Fibroblast of lung (primary cell): Measurements from ENCODE around the gene PET117. TPM values are rescaled to one million over a fixed set of nuclear protein-coding genes. Genes with fewer than 3 reads are reported as not detected.
"Not testable (repeated sequence)": the region's sequence is repeated elsewhere in the genome, so short reads cannot be mapped to it uniquely, and the experiment has no call there.

Experiments
- DNase-seq, 2 donors: peaks; one replicate each; pipeline versions ENCODE4 v3.0.0 to v3.0.0-alpha.2; 2010; ENCODE audit warnings: low read depth in 2 of 2
- H2AFZ ChIP-seq: 2 replicates; pipeline ENCODE4 v1.5.1; 2012; ENCODE audit warnings: low read length, control low read depth, inconsistent platforms
- H3K27ac ChIP-seq: 2 replicates; pipeline ENCODE4 v1.5.1; 2011; ENCODE audit warnings: low read length, control low read depth; ENCODE audit not compliant: insufficient read depth
- H3K27me3 ChIP-seq: 2 replicates; pipeline ENCODE4 v1.5.1; 2011; ENCODE audit warnings: mild to moderate bottlenecking, low read length; ENCODE audit not compliant: control insufficient read depth, insufficient read depth
- H3K36me3 ChIP-seq: 2 replicates; pipeline ENCODE4 v1.5.1; 2011; ENCODE audit warnings: low read length; ENCODE audit not compliant: control insufficient read depth, insufficient read depth
- H3K4me1 ChIP-seq: 2 replicates; pipeline ENCODE4 v1.5.1; 2011; ENCODE audit warnings: low read length; ENCODE audit not compliant: control insufficient read depth, insufficient read depth; ENCODE audit errors: extremely low read depth
- H3K4me2 ChIP-seq: 2 replicates; pipeline ENCODE4 v1.5.1; 2011; ENCODE audit warnings: low read length, control low read depth; ENCODE audit not compliant: insufficient read depth; ENCODE audit errors: extremely low read depth
- H3K4me3 ChIP-seq, 4 experiments: fragments of 200-600 bp in 1 of 4; sonication (generic) in 1 of 4; replicated peaks in 1 of 4; 2 replicates each; pipeline ENCODE4 v1.5.1; 2011 to 2016; ENCODE audit warnings: low read length in 4 of 4, low read depth in 3 of 4, mild to moderate bottlenecking in 3 of 4, control low read depth in 2 of 4, inconsistent platforms in 1 of 4, mixed read lengths in 1 of 4; ENCODE audit not compliant: insufficient read depth in 1 of 4; ENCODE audit errors: control extremely low read depth in 1 of 4
- H3K79me2 ChIP-seq: 2 replicates; pipeline ENCODE4 v1.5.1; 2012; ENCODE audit warnings: mild to moderate bottlenecking, low read length, inconsistent platforms; ENCODE audit not compliant: control insufficient read depth, insufficient read depth
- H3K9ac ChIP-seq: 2 replicates; pipeline ENCODE4 v1.5.1; 2011; ENCODE audit warnings: mild to moderate bottlenecking, low read length, control low read depth; ENCODE audit not compliant: insufficient read depth
- H3K9me3 ChIP-seq: 2 replicates; pipeline ENCODE4 v1.5.1; 2012; ENCODE audit warnings: low read depth, low read length; ENCODE audit not compliant: control insufficient read depth, insufficient read depth
- H4K20me1 ChIP-seq: 2 replicates; pipeline ENCODE4 v1.5.1; 2011; ENCODE audit warnings: low read length; ENCODE audit not compliant: control insufficient read depth, insufficient read depth; ENCODE audit errors: extremely low read depth
- CTCF ChIP-seq, 2 donors: IDR thresholded peaks in 1 of 2; conservative IDR thresholded peaks in 1 of 2; 1 replicate in 1 of 2; 2 replicates in 1 of 2; pipeline ENCODE4 v1.5.1; 2011 to 2012; ENCODE audit warnings: low read length in 2 of 2, control low read depth in 1 of 2, inconsistent platforms in 1 of 2, low read depth in 1 of 2, mild to moderate bottlenecking in 1 of 2
- EZH2 ChIP-seq: IDR thresholded peaks from 2 replicates; pipeline ENCODE4 v1.5.1; 2012; ENCODE audit warnings: low read length, control low read depth, mild to moderate bottlenecking; ENCODE audit errors: missing control alignments
- polyA plus RNA-seq, 2 donors: library from polyadenylated mRNA; depleted of rRNA in 1 of 2; stranded (reverse) in 1 of 2; unstranded in 1 of 2; fragments of >200 nt; gene quantifications; 2 replicates each; pipeline ENCODE4 v1.2.1, GENCODE V29; 2011 to 2012; ENCODE audit warnings: missing spikeins in 1 of 2
- total RNA-seq: library from RNA; depleted of rRNA; stranded (reverse); fragments of >200 nt; gene quantifications from 2 replicates; pipeline ENCODE4 v1.2.1, GENCODE V29; 2014

PET117 gene
- total and polyA plus RNA-seq, 2 donors (not counting 1 experiment from before 2014, with no cell fraction given) = 12.1 to 13.2 TPM

- Histone ChIP-seq H3K4me1 (no peaks in the 10 kb centered on the region), H3K36me3 (no peaks in the 10 kb centered on the region), H2AFZ (no peak overlapping the region), H3K4me2 (no peak overlapping the region), H3K9ac (no peak overlapping the region), H3K27ac (no peak overlapping the region), H3K9me3 (no peaks in the 10 kb centered on the region), H3K27me3 (no peaks in the 10 kb centered on the region), H3K4me3 (no peak overlapping the region), H3K79me2 (no peaks in the 10 kb centered on the region), H4K20me1 (no peaks in the 10 kb centered on the region)
- TF ChIP-seq EZH2 (no peak), CTCF (conservative IDR thresholded peaks at IDR 0.05 in 1 of 2, IDR thresholded peaks at IDR 0.05 in 1 of 2; ENCODE audit: low read depth in 1 of 2, low read length in 2 of 2) (no peak)
- no peak for DNase-seq
These were observed 34.7 kb downstream of the PET117 start for GRCh38 chr20:18172379-18172778.

GRCh38 chr20:18174906-18175683, 37.4 kb downstream of the PET117 start:
- Histone ChIP-seq H3K4me2 (no peak overlapping the region), H3K27ac (no peak overlapping the region), H2AFZ (no peak overlapping the region), H3K79me2 (no peaks in the 10 kb centered on the region), H4K20me1 (no peaks in the 10 kb centered on the region), H3K9me3 (no peaks in the 10 kb centered on the region), H3K4me1 (no peaks in the 10 kb centered on the region), H3K9ac (no peak overlapping the region), H3K4me3 (no peak overlapping the region), H3K36me3 (no peaks in the 10 kb centered on the region), H3K27me3 (no peaks in the 10 kb centered on the region)
- no peak for DNase-seq
- no peak for TF ChIP-seq CTCF (conservative IDR thresholded peaks at IDR 0.05 in 1 of 2, IDR thresholded peaks at IDR 0.05 in 1 of 2; ENCODE audit: low read depth in 1 of 2, low read length in 2 of 2)
- TF ChIP-seq EZH2 = no peak

GRCh38 chr20:18176318-18176785, 38.7 kb downstream of the PET117 start:
- H3K4me3 ChIP-seq = no peak overlapping the region
- TF ChIP-seq EZH2 (no peak), CTCF (conservative IDR thresholded peaks at IDR 0.05 in 1 of 2, IDR thresholded peaks at IDR 0.05 in 1 of 2; ENCODE audit: low read depth in 1 of 2, low read length in 2 of 2) (no peak)
- H2AFZ ChIP-seq = no peak overlapping the region
- H3K27me3 ChIP-seq = no peaks in the 10 kb centered on the region
- H4K20me1 ChIP-seq = no peaks in the 10 kb centered on the region
- H3K4me1 ChIP-seq = no peaks in the 10 kb centered on the region
- H3K27ac ChIP-seq = no peak overlapping the region
- no peaks in the 10 kb centered on the region for H3K9me3 ChIP-seq
- H3K79me2 ChIP-seq = no peaks in the 10 kb centered on the region
- H3K9ac ChIP-seq = no peak overlapping the region
- DNase-seq = peak in 1 of 2 donors; percentile 2
- no peaks in the 10 kb centered on the region for H3K36me3 ChIP-seq
- no peak overlapping the region for H3K4me2 ChIP-seq

GRCh38 chr20:18180366-18180765, 42.7 kb downstream of the PET117 start:
- H4K20me1 ChIP-seq, H3K9ac ChIP-seq, H3K9me3 ChIP-seq, H3K4me3 ChIP-seq, H3K27ac ChIP-seq, DNase-seq, H3K36me3 ChIP-seq, H3K4me1 ChIP-seq, H2AFZ ChIP-seq, H3K27me3 ChIP-seq, H3K4me2 ChIP-seq, H3K79me2 ChIP-seq: not testable (repeated sequence)
